Measurements from ENCODE around the gene SSNA1.
A peak's percentile ranks its signal among the peaks of the same experiment; 100 is the strongest.

Gene SSNA1

DNA sequence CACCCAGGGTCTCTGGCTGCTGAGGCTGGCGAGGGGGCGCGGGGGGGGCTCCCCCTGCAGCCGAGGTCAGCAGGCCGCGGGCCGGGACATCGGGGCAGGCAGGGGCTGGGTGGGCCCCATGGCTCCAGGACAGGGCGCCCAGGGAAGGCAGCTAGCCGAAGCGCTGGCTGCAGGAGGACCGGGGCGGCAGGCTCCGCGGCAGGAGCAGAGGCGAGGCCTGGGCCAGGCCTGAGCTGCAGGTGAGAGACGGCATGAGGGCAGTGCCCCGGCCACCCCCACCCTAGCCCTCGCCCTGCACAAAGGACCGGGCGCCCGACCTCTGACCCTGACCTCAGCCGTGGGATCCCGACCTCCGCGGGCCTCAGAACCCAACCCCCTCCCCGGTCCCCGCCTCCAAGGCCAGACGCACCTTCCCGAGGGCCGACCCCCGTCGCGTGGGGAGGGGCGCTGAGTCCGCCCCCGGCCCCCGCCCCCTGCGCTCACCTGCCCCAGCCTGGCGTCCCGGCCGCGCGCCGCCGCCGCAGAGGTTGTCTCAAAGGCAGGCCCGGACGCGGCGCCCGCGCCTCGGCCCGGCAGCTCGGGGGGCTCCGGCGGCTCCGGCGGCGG is 33.1 kb downstream of the SSNA1 start:
- H2AFZ ChIP-seq (ENCODE audit: low read depth, low read length) = no peak overlapping the region
- no peak overlapping the region for H3K27ac ChIP-seq (ENCODE audit: low read length)
- H3K9me3 ChIP-seq (ENCODE audit: insufficient read depth, low read length) = no peaks in the 10 kb centered on the region
- peak overlapping the region; percentile 84 for H3K4me3 ChIP-seq (ENCODE audit: low read length)
- H3K27me3 ChIP-seq (ENCODE audit: low read depth, low read length) = no peaks in the 10 kb centered on the region
- peak overlapping the region; percentile 62 for H3K9ac ChIP-seq (ENCODE audit: low read length)
- H4K20me1 ChIP-seq (ENCODE audit: insufficient read depth, low read length) = no peaks in the 10 kb centered on the region
- no peaks in the 10 kb centered on the region for H3K36me3 ChIP-seq (replicated peaks; ENCODE audit: low read depth, low read length)
- no peak for TF ChIP-seq EZH2phosphoT487 (IDR thresholded peaks at IDR 0.05; ENCODE audit: low read depth)
- TF ChIP-seq, protein P1, sequence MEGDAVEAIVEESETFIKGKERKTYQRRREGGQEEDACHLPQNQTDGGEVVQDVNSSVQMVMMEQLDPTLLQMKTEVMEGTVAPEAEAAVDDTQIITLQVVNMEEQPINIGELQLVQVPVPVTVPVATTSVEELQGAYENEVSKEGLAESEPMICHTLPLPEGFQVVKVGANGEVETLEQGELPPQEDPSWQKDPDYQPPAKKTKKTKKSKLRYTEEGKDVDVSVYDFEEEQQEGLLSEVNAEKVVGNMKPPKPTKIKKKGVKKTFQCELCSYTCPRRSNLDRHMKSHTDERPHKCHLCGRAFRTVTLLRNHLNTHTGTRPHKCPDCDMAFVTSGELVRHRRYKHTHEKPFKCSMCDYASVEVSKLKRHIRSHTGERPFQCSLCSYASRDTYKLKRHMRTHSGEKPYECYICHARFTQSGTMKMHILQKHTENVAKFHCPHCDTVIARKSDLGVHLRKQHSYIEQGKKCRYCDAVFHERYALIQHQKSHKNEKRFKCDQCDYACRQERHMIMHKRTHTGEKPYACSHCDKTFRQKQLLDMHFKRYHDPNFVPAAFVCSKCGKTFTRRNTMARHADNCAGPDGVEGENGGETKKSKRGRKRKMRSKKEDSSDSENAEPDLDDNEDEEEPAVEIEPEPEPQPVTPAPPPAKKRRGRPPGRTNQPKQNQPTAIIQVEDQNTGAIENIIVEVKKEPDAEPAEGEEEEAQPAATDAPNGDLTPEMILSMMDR (IDR thresholded peaks at IDR 0.05; ENCODE audit: low read depth, low read length) = no peak
- peaks cover 10% of the 10 kb centered on the region; the same call in 1 of the 2 replicates for H3K4me1 ChIP-seq (ENCODE audit: low read length)
- peak overlapping the region; percentile 74 for H3K4me2 ChIP-seq (ENCODE audit: low read length)
- no peaks in the 10 kb centered on the region for H3K79me2 ChIP-seq (ENCODE audit: low read length)

- no peaks in the 10 kb centered on the region for H4K20me1 ChIP-seq (ENCODE audit: insufficient read depth, low read length)
- TF ChIP-seq EZH2phosphoT487 (IDR thresholded peaks at IDR 0.05; ENCODE audit: low read depth) = no peak
- TF ChIP-seq, protein P1 (IDR thresholded peaks at IDR 0.05; ENCODE audit: low read depth, low read length) = no peak
- H3K4me2 ChIP-seq (ENCODE audit: low read length) = peak within 1 kb of the TSS; percentile 75
- peaks cover 12% of the 10 kb centered on the region for H3K4me1 ChIP-seq (ENCODE audit: low read length)
- peak within 1 kb of the TSS; percentile 14; the same call in 1 of the 2 replicates for H3K27ac ChIP-seq (ENCODE audit: low read length)
- peak within 1 kb of the TSS; percentile 93 for H3K4me3 ChIP-seq (ENCODE audit: low read length)
- H3K36me3 ChIP-seq (replicated peaks; ENCODE audit: low read depth, low read length) = no peaks in the 10 kb centered on the region
- H3K9ac ChIP-seq (ENCODE audit: low read length) = peak within 1 kb of the TSS; percentile 62
- no peaks in the 10 kb centered on the region for H3K79me2 ChIP-seq (ENCODE audit: low read length)
- no peaks in the 10 kb centered on the region for H3K27me3 ChIP-seq (ENCODE audit: low read depth, low read length)
- H3K9me3 ChIP-seq (ENCODE audit: insufficient read depth, low read length) = no peaks in the 10 kb centered on the region
- H2AFZ ChIP-seq (ENCODE audit: low read depth, low read length) = no peak within 1 kb of the TSS
These were observed 34.0 kb downstream of the SSNA1 start, which contains the start of gene RNF208 for GRCh38 chr9:137222190-137223077. Gene RNF208, minus strand, starts transcription at chr9:137222240. Its CDS starts 1,028 bp downstream, at chr9:137221212.

DNA sequence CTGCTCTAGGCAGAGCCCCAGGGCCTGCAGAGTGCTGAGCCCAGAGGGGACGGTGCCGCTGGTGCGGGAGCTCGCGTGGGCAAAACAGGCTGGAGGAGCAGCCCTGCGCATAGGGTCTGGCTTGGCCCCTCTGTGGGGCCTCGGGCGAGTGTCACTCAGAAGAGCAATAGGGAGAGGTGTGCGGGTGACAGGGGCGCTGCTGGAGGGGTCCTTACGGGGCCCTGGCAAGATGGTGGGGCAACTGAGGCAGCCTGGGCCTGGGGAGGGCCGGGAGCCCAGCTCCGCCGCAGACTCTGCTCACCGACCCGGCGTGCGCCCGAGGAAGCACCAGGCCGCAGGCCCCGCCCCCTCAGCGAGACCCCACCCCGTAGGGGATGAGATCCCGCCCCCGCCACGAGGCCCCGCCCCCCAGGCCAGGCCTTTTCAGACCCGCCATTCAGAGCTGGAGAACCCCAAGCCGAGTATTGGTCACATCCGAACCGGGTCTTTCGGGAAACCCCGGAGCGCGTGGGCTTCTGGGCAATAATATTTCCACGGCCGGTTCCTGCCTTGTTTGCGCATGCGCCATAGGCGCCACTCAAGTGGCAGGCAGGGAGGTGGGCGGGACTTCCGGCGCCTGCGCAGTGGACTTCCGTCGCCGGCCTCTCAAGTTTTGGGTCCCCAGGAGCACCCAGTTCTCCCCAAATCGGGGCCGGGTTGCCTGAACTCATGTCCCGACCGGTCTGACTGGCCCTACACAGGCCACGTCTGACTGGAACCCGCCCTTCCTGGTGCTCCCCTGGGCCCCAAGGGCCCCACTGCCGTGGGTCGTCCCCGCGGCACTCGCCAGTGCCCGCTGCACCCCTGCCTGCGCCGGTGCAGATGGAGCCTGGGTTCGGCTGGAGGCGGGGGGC is 34.8 kb downstream of the SSNA1 start:
- Histone ChIP-seq H3K4me3 (ENCODE audit: low read length) (peak overlapping the region; percentile 93), H3K79me2 (ENCODE audit: low read length) (no peaks in the 10 kb centered on the region), H3K4me1 (ENCODE audit: low read length) (peaks cover 15% of the 10 kb centered on the region), H3K9me3 (ENCODE audit: insufficient read depth, low read length) (no peaks in the 10 kb centered on the region), H2AFZ (ENCODE audit: low read depth, low read length) (peak overlapping the region; percentile 13; the same call in 1 of the 2 replicates), H3K9ac (ENCODE audit: low read length) (peak overlapping the region; percentile 91), H3K27ac (ENCODE audit: low read length) (peak overlapping the region; percentile 50), H3K27me3 (ENCODE audit: low read depth, low read length) (no peaks in the 10 kb centered on the region), H3K36me3 (replicated peaks; ENCODE audit: low read depth, low read length) (no peaks in the 10 kb centered on the region), H3K4me2 (ENCODE audit: low read length) (peak overlapping the region; percentile 93), H4K20me1 (ENCODE audit: insufficient read depth, low read length) (no peaks in the 10 kb centered on the region)
- no peak for TF ChIP-seq EZH2phosphoT487 (IDR thresholded peaks at IDR 0.05; ENCODE audit: low read depth)
- TF ChIP-seq, protein P1 (IDR thresholded peaks at IDR 0.05; ENCODE audit: low read depth, low read length) = no peak
